Liver (tissue), 9 donors: ENCODE data around the gene PDE4B. TPM values are rescaled to one million over a fixed set of nuclear protein-coding genes. Genes with fewer than 3 reads are reported as not detected.

Experiments
- DNase-seq: peaks from one replicate; pipeline ENCODE4 v3.0.0-alpha.2; 2017; ENCODE audit warnings: low spot score
- H3K27ac ChIP-seq, 2 donors: one replicate each; pipeline ENCODE4 v1.7.0; 2013; ENCODE audit warnings: inconsistent platforms in 2 of 2, low read length in 2 of 2, control low read depth in 1 of 2, low read depth in 1 of 2, mild to moderate bottlenecking in 1 of 2
- H3K27me3 ChIP-seq, 4 donors: one replicate each; pipeline versions ENCODE4 v1.6.1 to v1.7.0; 2013; ENCODE audit warnings: low read length in 3 of 4, inconsistent platforms in 1 of 4, mild to moderate bottlenecking in 1 of 4, moderate library complexity in 1 of 4; ENCODE audit not compliant: control insufficient read depth in 4 of 4, insufficient read depth in 4 of 4
- H3K36me3 ChIP-seq, 4 donors: one replicate each; pipeline versions ENCODE4 v1.6.1 to v1.7.0; 2013; ENCODE audit warnings: low read length in 3 of 4, mild to moderate bottlenecking in 3 of 4, low read depth in 1 of 4, moderate library complexity in 1 of 4; ENCODE audit not compliant: control insufficient read depth in 4 of 4, insufficient read depth in 3 of 4
- H3K4me1 ChIP-seq, 4 donors: one replicate each; pipeline versions ENCODE4 v1.6.1 to v1.7.0; 2013; ENCODE audit warnings: low read length in 3 of 4, mild to moderate bottlenecking in 3 of 4, moderate library complexity in 1 of 4; ENCODE audit not compliant: control insufficient read depth in 4 of 4, insufficient read depth in 4 of 4
- H3K4me3 ChIP-seq, 3 donors: one replicate each; pipeline versions ENCODE4 v1.6.1 to v1.7.0; 2013; ENCODE audit warnings: low read length in 3 of 3, control low read depth in 1 of 3, low read depth in 1 of 3, mild to moderate bottlenecking in 1 of 3
- H3K9ac ChIP-seq, 2 donors: one replicate each; pipeline ENCODE4 v1.7.0; 2013; ENCODE audit warnings: low read length in 2 of 2, mild to moderate bottlenecking in 2 of 2, moderate library complexity in 2 of 2, control low read depth in 1 of 2, low read depth in 1 of 2
- H3K9me3 ChIP-seq, 4 donors: one replicate each; pipeline versions ENCODE4 v1.6.1 to v1.7.0; 2013; ENCODE audit warnings: low read length in 3 of 4; ENCODE audit not compliant: control insufficient read depth in 4 of 4
- ATF3 ChIP-seq: IDR thresholded peaks from 2 replicates; pipeline ENCODE4 v1.6.1; 2016; ENCODE audit warnings: antibody characterized with exemption
- EGR1 ChIP-seq, 2 donors: IDR thresholded peaks; 2 replicates each; pipeline ENCODE4 v1.6.1; 2016 to 2018; ENCODE audit warnings: antibody characterized with exemption in 2 of 2, low read depth in 2 of 2
- FOXA1 ChIP-seq: IDR thresholded peaks from 2 replicates; pipeline ENCODE4 v1.6.1; 2016; ENCODE audit warnings: antibody characterized with exemption
- FOXA2 ChIP-seq: IDR thresholded peaks from 2 replicates; pipeline ENCODE4 v1.6.1; 2016; ENCODE audit warnings: antibody characterized with exemption
- GABPA ChIP-seq, 2 donors: IDR thresholded peaks in 1 of 2; conservative IDR thresholded peaks in 1 of 2; 2 replicates each; pipeline ENCODE4 v1.6.1; 2016; ENCODE audit warnings: antibody characterized with exemption in 2 of 2, mild to moderate bottlenecking in 1 of 2, moderate library complexity in 1 of 2
- HNF4A ChIP-seq, 2 donors: conservative IDR thresholded peaks; 2 replicates each; pipeline ENCODE4 v1.6.1; 2016; ENCODE audit warnings: antibody characterized with exemption in 2 of 2, mild to moderate bottlenecking in 2 of 2
- HNF4G ChIP-seq: IDR thresholded peaks from 2 replicates; pipeline ENCODE4 v1.6.1; 2016; ENCODE audit warnings: antibody characterized with exemption
- JUND ChIP-seq, 2 donors: IDR thresholded peaks; 2 replicates each; pipeline ENCODE4 v1.6.1; 2016; ENCODE audit warnings: antibody characterized with exemption in 2 of 2
- NR2F2 ChIP-seq: IDR thresholded peaks from 2 replicates; pipeline ENCODE4 v1.6.1; 2016; ENCODE audit warnings: antibody characterized with exemption
- RAD21 ChIP-seq, 2 donors: IDR thresholded peaks; 2 replicates each; pipeline ENCODE4 v1.6.1; 2016; ENCODE audit warnings: antibody characterized with exemption in 2 of 2, mild to moderate bottlenecking in 2 of 2
- REST ChIP-seq: IDR thresholded peaks from 2 replicates; pipeline ENCODE4 v1.6.1; 2016; ENCODE audit warnings: antibody characterized with exemption, mild to moderate bottlenecking
- RXRA ChIP-seq, 2 donors: IDR thresholded peaks; 2 replicates each; pipeline ENCODE4 v1.6.1; 2017 to 2018; ENCODE audit warnings: antibody characterized with exemption in 2 of 2, mild to moderate bottlenecking in 1 of 2
- SP1 ChIP-seq: IDR thresholded peaks from 2 replicates; pipeline ENCODE4 v1.6.1; 2018; ENCODE audit warnings: antibody characterized with exemption, mild to moderate bottlenecking
- TAF1 ChIP-seq: conservative IDR thresholded peaks from 2 replicates; pipeline ENCODE4 v1.6.1; 2016; ENCODE audit warnings: antibody characterized with exemption, mild to moderate bottlenecking
- YY1 ChIP-seq: IDR thresholded peaks from 2 replicates; pipeline ENCODE4 v1.6.1; 2016; ENCODE audit warnings: antibody characterized with exemption, mild to moderate bottlenecking
- ZBTB33 ChIP-seq: IDR thresholded peaks from 2 replicates; pipeline ENCODE4 v1.6.1; 2016; ENCODE audit warnings: antibody characterized with exemption
- WGBS: extraction: QIAGEN DNeasy Blood & Tissue Kit; methylation state at CpG from one replicate; pipeline ENCODE4 v1.1.7; 2013; 5-methylcytosine and 5-hydroxymethylcytosine counted together
- polyA plus RNA-seq, 2 donors: library from polyadenylated mRNA; stranded (reverse) in 1 of 2; unstranded in 1 of 2; fragments of 200-250 nt in 1 of 2; fragments of >200 nt in 1 of 2; fragmentation: Nextera tagmentation in 1 of 2; extraction: Ambion mirVana in 1 of 2; gene quantifications; one replicate each; pipeline versions ENCODE4 v1.2.1 to v1.2.3, GENCODE V29; 2013 to 2015
- total RNA-seq, 2 donors: library from RNA; depleted of rRNA; stranded (reverse); fragments of >200 nt; gene quantifications; one replicate each; pipeline ENCODE4 v1.2.3, GENCODE V29; 2014
- TF ChIP-seq, protein P1 (sequence below): IDR thresholded peaks from 2 replicates; pipeline ENCODE4 v1.6.1; 2016; ENCODE audit warnings: antibody characterized with exemption
- TF ChIP-seq, protein P2 (sequence below): fragments of 150-350 bp; IDR thresholded peaks from 2 replicates; pipeline ENCODE4 v1.5.1; 2017; ENCODE audit warnings: improper control_type of control experiment, low read depth, low read length; ENCODE audit not compliant: missing input control
- donor health status: healthy.
- donor health status: healthy.
- donor health status: healthy.
- donor health status: healthy.
- donor health status: healthy.

The PDE4B gene
- total and polyA plus RNA-seq, 4 donors = 1.9 to 3.9 (median 2.7) TPM

DNA sequence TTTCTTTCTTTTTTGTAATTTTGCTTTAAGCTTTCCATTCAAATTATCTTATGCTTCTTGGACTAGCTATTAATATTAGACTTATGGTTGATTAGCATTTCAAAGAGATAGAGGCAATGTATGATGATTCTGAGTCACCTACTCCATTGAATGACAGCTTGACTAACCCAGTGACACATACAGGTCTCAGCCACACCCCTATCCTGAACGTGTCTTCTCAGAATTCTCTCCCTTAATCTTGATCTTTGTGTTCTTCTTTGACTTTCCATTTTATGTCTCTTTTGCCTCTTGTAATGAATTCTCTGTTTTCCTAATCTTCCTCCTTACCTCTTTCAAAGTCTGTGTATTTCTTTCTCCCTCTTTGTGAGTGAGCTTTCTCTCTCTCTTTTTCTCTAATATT is 241.1 kb downstream of the PDE4B start:
- no peak for DNase-seq
- Histone ChIP-seq H3K9ac (no peak overlapping the region), H3K27ac (no peak overlapping the region), H3K27me3 (peaks cover 0 to 4% (median 0%) of the 10 kb centered on the region in 4 donors), H3K4me1 (no peaks in the 10 kb centered on the region), H3K36me3 (no peaks in the 10 kb centered on the region), H3K4me3 (no peak overlapping the region), H3K9me3 (peaks cover 0 to 4% (median 0%) of the 10 kb centered on the region in 4 donors)
- 17% methylated on average over 1 of the region's 1 CpG for WGBS
- TF ChIP-seq SP1 (no peak), GABPA (IDR thresholded peaks at IDR 0.05 in 1 of 2, conservative IDR thresholded peaks at IDR 0.05 in 1 of 2) (no peak), RXRA (IDR thresholded peaks at IDR 0.05) (no peak), ATF3 (no peak), HNF4A (conservative IDR thresholded peaks at IDR 0.05) (no peak), FOXA1 (no peak)

- no peaks in the 10 kb centered on the region for H3K4me1 ChIP-seq
- no peak overlapping the region for H3K27ac ChIP-seq
- WGBS = 72% methylated on average over 1 of the region's 1 CpG
- peaks cover 0 to 1% (median 0%) of the 10 kb centered on the region in 4 donors for H3K9me3 ChIP-seq
- peaks cover 0 to 3% (median under 1%) of the 10 kb centered on the region in 4 donors for H3K27me3 ChIP-seq
- no peak overlapping the region for H3K9ac ChIP-seq
- H3K4me3 ChIP-seq = no peak overlapping the region
- no peaks in the 10 kb centered on the region for H3K36me3 ChIP-seq
- TF ChIP-seq TAF1 = no peak
- TF ChIP-seq ATF3 = no peak
- TF ChIP-seq SP1 = no peak
- TF ChIP-seq JUND (IDR thresholded peaks at IDR 0.05) = no peak
- TF ChIP-seq, protein P1, sequence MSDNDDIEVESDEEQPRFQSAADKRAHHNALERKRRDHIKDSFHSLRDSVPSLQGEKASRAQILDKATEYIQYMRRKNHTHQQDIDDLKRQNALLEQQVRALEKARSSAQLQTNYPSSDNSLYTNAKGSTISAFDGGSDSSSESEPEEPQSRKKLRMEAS = no peak
- no peak for TF ChIP-seq ZBTB33
- no peak for TF ChIP-seq HNF4A (conservative IDR thresholded peaks at IDR 0.05)
- no peak for TF ChIP-seq RXRA (IDR thresholded peaks at IDR 0.05)
- TF ChIP-seq FOXA2 = no peak
- TF ChIP-seq, protein P2, sequence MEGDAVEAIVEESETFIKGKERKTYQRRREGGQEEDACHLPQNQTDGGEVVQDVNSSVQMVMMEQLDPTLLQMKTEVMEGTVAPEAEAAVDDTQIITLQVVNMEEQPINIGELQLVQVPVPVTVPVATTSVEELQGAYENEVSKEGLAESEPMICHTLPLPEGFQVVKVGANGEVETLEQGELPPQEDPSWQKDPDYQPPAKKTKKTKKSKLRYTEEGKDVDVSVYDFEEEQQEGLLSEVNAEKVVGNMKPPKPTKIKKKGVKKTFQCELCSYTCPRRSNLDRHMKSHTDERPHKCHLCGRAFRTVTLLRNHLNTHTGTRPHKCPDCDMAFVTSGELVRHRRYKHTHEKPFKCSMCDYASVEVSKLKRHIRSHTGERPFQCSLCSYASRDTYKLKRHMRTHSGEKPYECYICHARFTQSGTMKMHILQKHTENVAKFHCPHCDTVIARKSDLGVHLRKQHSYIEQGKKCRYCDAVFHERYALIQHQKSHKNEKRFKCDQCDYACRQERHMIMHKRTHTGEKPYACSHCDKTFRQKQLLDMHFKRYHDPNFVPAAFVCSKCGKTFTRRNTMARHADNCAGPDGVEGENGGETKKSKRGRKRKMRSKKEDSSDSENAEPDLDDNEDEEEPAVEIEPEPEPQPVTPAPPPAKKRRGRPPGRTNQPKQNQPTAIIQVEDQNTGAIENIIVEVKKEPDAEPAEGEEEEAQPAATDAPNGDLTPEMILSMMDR = no peak
- TF ChIP-seq NR2F2 = no peak
- TF ChIP-seq REST = no peak
- TF ChIP-seq HNF4G = no peak
- no peak for TF ChIP-seq FOXA1
- TF ChIP-seq RAD21 (IDR thresholded peaks at IDR 0.05) = no peak
- TF ChIP-seq YY1 = no peak
- no peak for TF ChIP-seq EGR1 (IDR thresholded peaks at IDR 0.05; ENCODE audit: low read depth in 2 of 2)
- no peak for DNase-seq
Measured at GRCh38 chr1:66035616-66036245, 243.0 kb downstream of the PDE4B start.
